GM12878 (cell line): ENCODE data around the gene MAP3K7. TPM values are rescaled to one million over a fixed set of nuclear protein-coding genes. Genes with fewer than 3 reads are reported as not detected.

ENCODE experiments used
- ATAC-seq: fragments of 200-7000 bp; cut with Tn5 transposase; 3 replicates; pipeline ENCODE4 v1.9.1; 2020; ENCODE audit warnings: mild to moderate bottlenecking, moderate library complexity
- BruUV-seq: library from RNA; stranded (reverse); fragments of 400-500 nt; replicated peaks from 2 replicates; lab custom pipeline; 2021; lab: Mats Ljungman, UMichigan
- CTCF ChIA-PET: fragments of 300-600 bp; sonication (Branson Sonifier 250); formaldehyde crosslinking; extraction: SDS; loops from one replicate; lab custom pipeline; 2021; ENCODE audit warnings: inconsistent platforms; lab: Yijun Ruan, JAX
- POLR2A ChIA-PET: fragments of 350-600 bp; formaldehyde crosslinking; extraction: SDS; loops from one replicate; lab custom pipeline; 2021; ENCODE audit warnings: inconsistent platforms; lab: Charles Lee
- RAD21 ChIA-PET: fragments of 300-600 bp; sonication (Branson Sonifier 250); formaldehyde crosslinking; loops from one replicate; lab custom pipeline; 2023; ENCODE audit warnings: antibody characterized with exemption; ENCODE audit not compliant: unreplicated experiment; lab: Charles Lee
- SMC1A ChIA-PET: fragments of 300-600 bp; sonication (Branson Sonifier 250); formaldehyde crosslinking; loops from one replicate; lab custom pipeline; 2023; ENCODE audit not compliant: unreplicated experiment, uncharacterized antibody; lab: Charles Lee
- DNase-seq: peaks from one replicate; pipeline ENCODE4 v3.0.0-alpha.2; 2011; ENCODE audit warnings: low read depth, low spot score
- FAIRE-seq: peaks from 3 replicates; lab custom pipeline; 2011; peaks lifted over from hg19 to GRCh38; lab: Jason Lieb, UNC
- H2AFZ ChIP-seq: 2 replicates; pipeline ENCODE4 v1.6.0; 2011; ENCODE audit warnings: low read depth, low read length, control low read depth; ENCODE audit not compliant: control insufficient read depth
- H3K27ac ChIP-seq: 2 replicates; pipeline ENCODE4 v1.5.1; 2011; ENCODE audit warnings: control low read depth; ENCODE audit not compliant: control insufficient read depth, insufficient read depth
- H3K27me3 ChIP-seq, 2 experiments: replicated peaks in 1 of 2; 2 replicates each; pipeline versions ENCODE4 v1.6.0 to v1.6.1; 2011; ENCODE audit warnings: low read length in 1 of 2; ENCODE audit not compliant: control insufficient read depth in 2 of 2, insufficient read depth in 2 of 2
- H3K36me3 ChIP-seq, 2 experiments: 2 replicates each; pipeline ENCODE4 v1.5.1; 2011; ENCODE audit warnings: low read length in 1 of 2; ENCODE audit not compliant: control insufficient read depth in 2 of 2, insufficient read depth in 2 of 2
- H3K4me1 ChIP-seq: 2 replicates; pipeline ENCODE4 v1.6.1; 2011; ENCODE audit warnings: mild to moderate bottlenecking, low read length, moderate library complexity, mixed read lengths; ENCODE audit not compliant: control insufficient read depth, insufficient read depth
- H3K4me2 ChIP-seq: 2 replicates; pipeline ENCODE4 v1.6.0; 2011; ENCODE audit warnings: control low read depth; ENCODE audit not compliant: control insufficient read depth, insufficient read depth
- H3K4me3 ChIP-seq: fragments of 200-600 bp; sonication (generic); 2 replicates; pipeline ENCODE4 v1.5.1; 2016
- H3K79me2 ChIP-seq: 2 replicates; pipeline ENCODE4 v1.6.0; 2011; ENCODE audit warnings: low read length; ENCODE audit not compliant: control insufficient read depth, insufficient read depth
- H3K9ac ChIP-seq: 2 replicates; pipeline ENCODE4 v1.8.0; 2011; ENCODE audit warnings: low read length, control low read depth, mixed read lengths; ENCODE audit not compliant: control insufficient read depth, insufficient read depth
- H3K9me3 ChIP-seq: replicated peaks from 3 replicates; pipeline ENCODE4 v1.5.1; 2011; ENCODE audit warnings: mild to moderate bottlenecking, low read length; ENCODE audit not compliant: control insufficient read depth, insufficient read depth
- H4K20me1 ChIP-seq: 2 replicates; pipeline ENCODE4 v1.6.0; 2011; ENCODE audit not compliant: control insufficient read depth, insufficient read depth
- CREB1 ChIP-seq: IDR thresholded peaks from 2 replicates; pipeline ENCODE4 v1.6.1; 2012; ENCODE audit warnings: low read depth, mild to moderate bottlenecking, inconsistent platforms
- CREM ChIP-seq: IDR thresholded peaks from 2 replicates; pipeline ENCODE4 v1.6.1; 2014; ENCODE audit warnings: antibody characterized with exemption, low read depth
- EP300 ChIP-seq, 2 experiments: fragments of 150-350 bp in 1 of 2; IDR thresholded peaks; 2 replicates each; pipeline ENCODE4 v1.6.1; 2011 to 2012; ENCODE audit warnings: low read depth in 2 of 2, low read length in 2 of 2, borderline replicate concordance in 1 of 2, improper control_type of control experiment in 1 of 2, inconsistent platforms in 1 of 2; ENCODE audit not compliant: control insufficient read depth in 1 of 2
- HDAC6 ChIP-seq: fragments of 200-600 bp; sonication (generic); IDR thresholded peaks from one replicate; pipeline ENCODE4 v1.8.0; 2017; ENCODE audit warnings: antibody characterized with exemption; ENCODE audit not compliant: unreplicated experiment
- HDGF ChIP-seq: fragments of 450-650 bp; IDR thresholded peaks from 2 replicates; pipeline ENCODE4 v1.6.1; 2016; ENCODE audit warnings: antibody characterized with exemption
- IRF4 ChIP-seq: IDR thresholded peaks from 2 replicates; pipeline ENCODE4 v1.6.1; 2011; ENCODE audit warnings: low read depth, low read length
- MXI1 ChIP-seq: fragments of 150-350 bp; IDR thresholded peaks from 2 replicates; pipeline ENCODE4 v1.6.1; 2011; ENCODE audit warnings: low read depth, mild to moderate bottlenecking, inconsistent platforms, low read length, improper control_type of control experiment
- RELB ChIP-seq: fragments of 450-650 bp; IDR thresholded peaks from 2 replicates; pipeline ENCODE4 v1.6.1; 2017; ENCODE audit warnings: low read depth, mild to moderate bottlenecking, moderate library complexity
- SIN3A ChIP-seq: IDR thresholded peaks from 2 replicates; pipeline ENCODE4 v1.6.1; 2012; ENCODE audit warnings: low read depth, low read length, improper control_type of control experiment
- SMC3 ChIP-seq: IDR thresholded peaks from 2 replicates; pipeline ENCODE4 v1.6.1; 2011; ENCODE audit warnings: low read length, improper control_type of control experiment, borderline replicate concordance
- TARDBP ChIP-seq: IDR thresholded peaks from 2 replicates; pipeline ENCODE4 v1.6.1; 2016; ENCODE audit warnings: borderline replicate concordance
- USF2 ChIP-seq: IDR thresholded peaks from 2 replicates; pipeline ENCODE4 v1.6.1; 2011; ENCODE audit warnings: low read depth, low read length, improper control_type of control experiment, borderline replicate concordance
- ZBTB11 ChIP-seq: fragments of 450-650 bp; formaldehyde crosslinking; IDR thresholded peaks from 2 replicates; pipeline ENCODE4 v1.5.0; 2022; ENCODE audit warnings: mild to moderate bottlenecking, missing genetic modification characterization
- WGBS: methylation state at CpG from one replicate; pipeline ENCODE4 v1.1.6; 2016; ENCODE audit warnings: low lambda C conversion rate; ENCODE audit not compliant: insufficient replicate concordance, insufficient coverage; ENCODE audit errors: missing lambda C conversion rate; 5-methylcytosine and 5-hydroxymethylcytosine counted together
- in situ Hi-C: fragments of 300-500 bp; cut with MboI; formaldehyde crosslinking; loops from 9 replicates; pipeline ENCODE4 v1.14.3; 2018; ENCODE audit warnings: mixed read lengths
- intact Hi-C: fragments of 100-400 bp; cut with micrococcal nuclease; formaldehyde crosslinking; loops from one replicate; pipeline ENCODE4 v1.14.2; 2022; ENCODE audit not compliant: unreplicated experiment
- polyA plus RNA-seq, 11 experiments: library from polyadenylated mRNA; depleted of rRNA in 4 of 11; unstranded in 6 of 11; stranded (reverse) in 5 of 11; fragments of >200 nt; fragmentation: Nextera tagmentation in 4 of 11; fragmentation: Illumina TruSeq in 1 of 11; extraction: Ambion mirVana in 4 of 11; extraction: Trizol in 1 of 11; gene quantifications; 1 replicate in 1 of 11; 2 replicates in 10 of 11; pipeline versions ENCODE4 v1.2.1 to v1.2.3, GENCODE V29; 2011 to 2016; ENCODE audit warnings: inconsistent platforms in 2 of 11, missing spikeins in 2 of 11, low read depth in 1 of 11
- total RNA-seq, 4 experiments: library from RNA; depleted of rRNA in 3 of 4; stranded (reverse); fragments of >200 nt in 3 of 4; fragmentation: Illumina TruSeq in 1 of 4; extraction: Trizol in 1 of 4; gene quantifications; 2 replicates each; pipeline versions ENCODE4 v1.2.1 to v1.2.3, GENCODE V29; 2013 to 2021

The MAP3K7 gene
- total and polyA plus RNA-seq, 10 of the 15 experiments (the other 5 are each of a cell fraction or from before 2014, with no cell fraction given) = 7.0 to 42.6 (median 22.0) TPM

GRCh38 chr6:90598192-90598951 lies 11.5 kb upstream of the MAP3K7 start (continued):
- no peak for TF ChIP-seq MXI1
- no peak for TF ChIP-seq RELB
- TF ChIP-seq HDGF = no peak
- TF ChIP-seq EP300 (IDR thresholded peaks at IDR 0.05; ENCODE audit: borderline replicate concordance in 1 of 2, control insufficient read depth in 1 of 2, low read depth in 2 of 2, low read length in 2 of 2) = no peak
- TF ChIP-seq, all 136 proteins: peak for 0

- DNase-seq = no peak
- Histone ChIP-seq H3K9me3 (no peaks in the 10 kb centered on the region), H3K27ac (no peak overlapping the region), H4K20me1 (no peaks in the 10 kb centered on the region), H3K4me2 (no peak overlapping the region), H2AFZ (no peak overlapping the region), H3K4me3 (no peak overlapping the region), H3K79me2 (no peaks in the 10 kb centered on the region), H3K36me3 (no peaks in the 10 kb centered on the region), H3K9ac (no peak overlapping the region), H3K27me3 (no peaks in the 10 kb centered on the region; a peak in 1 of 4 replicates), H3K4me1 (no peaks in the 10 kb centered on the region)
- ChIA-PET CTCF (interaction anchor here (1.5 kb wide), 2 partner anchors 12 to 100 kb away, joined by 3 read pairs; no protein-coding TSS in a partner anchor), RAD21 (no interaction called here), POLR2A (no interaction called here), SMC1A (interaction anchor here (0.8 kb wide), 1 partner anchor 622 kb away, joined by 3 read pairs; no protein-coding TSS in a partner anchor)
- WGBS = 16% methylated on average over 5 of the region's 5 CpGs
- in situ Hi-C loops (no loop called here), intact Hi-C loops (no loop called here)
- BruUV-seq = no TSS peak
- FAIRE-seq = no peak
- ATAC-seq = no peak
- TF ChIP-seq CREM (no peak), SMC3 (no peak), HDAC6 (no peak), TARDBP (no peak), IRF4 (no peak), SIN3A (no peak), USF2 (no peak), CREB1 (no peak), ZBTB11 (CRISPR knock-in tag) (no peak)
Measured at GRCh38 chr6:90596967-90597539, 10.2 kb upstream of the MAP3K7 start.
